GM18502 (cell line): Measurements from ENCODE around the gene SLC7A11.

Source experiments
- ATAC-seq: cut with Tn5 transposase; IDR thresholded peaks from one replicate; pipeline ENCODE4 v1.9.1; 2021; ENCODE audit warnings: mild to moderate bottlenecking; ENCODE audit not compliant: unreplicated experiment, poor library complexity

SLC7A11 gene

DNA sequence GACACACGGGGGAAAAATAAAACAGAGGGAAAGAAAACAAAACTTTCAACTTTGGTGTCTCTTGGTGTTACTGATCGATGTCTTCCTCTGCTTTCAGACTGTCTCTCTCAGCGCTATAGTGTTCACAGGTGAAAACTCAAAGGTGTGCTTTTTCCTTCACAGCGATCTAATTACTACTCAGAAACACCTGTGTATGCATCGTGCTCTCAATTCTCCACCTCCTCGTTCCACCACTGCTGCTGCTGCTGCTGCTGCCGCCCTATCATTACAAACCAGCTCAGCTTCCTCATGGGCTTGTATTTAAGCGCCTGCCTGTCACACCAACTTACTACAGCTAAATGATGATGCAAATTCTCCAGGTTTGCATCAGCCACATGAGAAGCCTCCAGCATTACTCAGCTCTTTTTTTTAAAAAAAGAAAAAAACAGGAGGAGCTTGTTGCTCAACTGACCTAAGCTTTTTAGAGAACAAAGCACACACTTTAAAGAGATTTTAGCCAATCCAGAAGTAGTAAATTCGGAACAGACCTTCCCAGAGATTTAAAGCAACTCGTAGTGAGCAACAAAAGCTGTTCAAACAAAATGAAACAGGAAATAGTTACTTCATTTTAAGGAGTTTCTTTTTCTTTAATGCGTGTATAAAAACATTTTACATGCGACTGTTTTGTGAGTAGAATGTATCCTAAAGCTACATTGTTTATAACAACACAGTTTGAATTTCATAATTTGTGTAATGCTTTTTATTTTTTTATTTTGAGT is at the start of gene SLC7A11:
Gene SLC7A11 (minus strand): TSS at position 274 of the 758 bp plus-strand sequence. CDS start 280 bp downstream, outside the sequence.
- ATAC-seq: peak; percentile 99

DNA sequence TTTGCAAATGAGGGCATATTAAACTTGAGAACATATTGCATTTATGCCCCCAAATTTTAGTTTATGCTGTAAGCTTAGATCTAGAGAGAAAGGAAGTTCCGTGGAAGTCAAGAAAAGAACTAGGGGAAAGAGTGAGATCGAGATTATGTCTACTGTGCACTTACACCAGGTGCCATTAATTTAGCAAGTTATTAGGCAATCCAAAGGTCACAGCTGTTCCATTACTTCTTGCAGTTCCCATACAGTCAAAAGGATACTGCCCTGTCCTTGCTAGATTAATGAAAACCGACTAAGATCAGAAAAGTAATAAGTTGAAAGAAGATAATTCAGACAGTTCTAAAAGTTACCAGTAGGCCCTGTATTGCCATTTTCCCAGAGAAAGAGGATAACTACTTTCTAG is 49.3 kb upstream of the SLC7A11 start:
- ATAC-seq: no peak

DNA sequence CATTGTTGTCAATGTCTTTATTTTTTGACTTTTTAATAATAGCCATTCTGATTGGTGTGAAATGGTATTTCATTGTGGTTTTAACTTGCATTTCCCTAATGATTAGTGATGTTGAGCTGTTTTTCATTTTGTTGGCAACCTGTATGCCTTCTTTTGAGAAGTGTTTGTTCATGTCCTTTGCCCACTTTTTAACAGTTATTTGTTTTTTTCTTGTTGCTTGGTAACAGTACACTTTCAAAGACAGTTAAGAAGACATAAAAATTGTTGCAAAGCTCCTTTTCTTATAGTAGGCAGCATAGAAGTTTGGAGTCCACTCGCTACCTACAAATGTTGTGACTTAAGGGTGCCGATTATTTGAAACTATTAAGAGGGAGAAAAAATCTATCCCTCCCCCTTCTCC is 48.7 kb upstream of the SLC7A11 start:
- ATAC-seq: no peak

DNA sequence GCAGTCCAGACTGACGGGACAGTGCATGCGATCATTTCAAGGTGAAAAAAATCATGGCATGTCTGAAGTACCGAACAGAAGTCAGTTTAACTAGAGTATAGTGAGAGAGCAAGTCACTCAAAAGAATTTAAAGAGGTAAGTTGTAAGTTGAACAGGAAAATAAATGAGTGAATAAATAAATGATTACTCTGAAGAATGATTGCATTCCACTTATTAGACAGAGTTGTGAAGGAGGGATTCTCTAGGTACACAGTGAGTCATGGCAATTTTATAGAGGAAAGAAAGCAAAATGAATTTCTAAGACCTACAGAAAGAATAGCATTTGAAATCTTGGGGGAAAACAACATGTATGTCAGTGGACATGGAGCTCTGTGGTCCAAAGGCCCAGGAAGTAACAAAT is 37.1 kb upstream of the SLC7A11 start:
- ATAC-seq: no peak

DNA sequence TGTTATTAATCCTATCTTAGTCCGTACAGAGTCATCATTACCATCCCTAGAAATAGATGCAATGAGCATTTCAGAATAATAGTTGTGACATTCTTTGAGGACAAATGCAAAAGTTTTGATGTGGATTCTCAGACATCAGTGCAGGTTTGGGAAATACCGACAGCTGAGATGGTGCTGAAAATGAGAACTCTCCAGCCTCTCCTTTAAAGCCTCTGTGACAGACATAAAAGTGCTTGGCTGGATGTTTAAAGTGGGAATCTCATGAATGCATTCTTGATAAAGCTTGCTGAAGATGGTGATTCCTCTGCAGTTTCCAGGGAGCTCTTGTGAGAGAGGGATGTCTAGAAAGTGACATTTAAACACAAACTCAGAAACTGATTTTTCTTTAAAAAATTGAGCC is 35.0 kb upstream of the SLC7A11 start:
- no peak for ATAC-seq

DNA sequence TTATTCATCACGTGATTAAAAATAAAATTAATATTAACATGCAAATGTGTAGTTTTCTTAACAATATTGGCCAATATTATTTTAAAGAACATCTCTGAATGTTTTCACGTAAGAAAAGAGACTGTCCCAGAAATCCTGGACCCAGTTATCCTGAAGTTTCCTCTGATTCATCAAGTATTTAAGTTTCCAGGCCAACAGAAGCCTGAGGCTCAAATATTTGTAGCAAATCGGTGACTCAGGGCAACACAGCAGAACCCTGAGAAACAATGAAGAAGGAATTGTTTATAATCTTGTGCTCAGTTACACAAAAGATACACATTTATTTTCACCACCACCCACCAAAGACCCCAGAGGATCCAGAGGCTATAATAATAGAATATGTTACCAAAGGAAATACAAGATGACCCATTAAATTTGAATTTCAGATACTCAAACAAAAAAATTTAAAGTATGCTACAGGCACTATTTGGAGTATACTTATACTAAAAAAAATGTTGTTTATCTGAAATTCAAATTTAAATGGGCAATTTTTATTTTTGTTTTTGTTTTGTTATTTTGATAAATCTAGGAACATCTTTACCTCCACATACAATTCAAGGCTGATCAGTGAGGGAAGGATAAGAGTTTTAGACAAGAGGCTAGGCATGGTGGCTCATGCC is 33.9 kb upstream of the SLC7A11 start:
- no peak for ATAC-seq

DNA sequence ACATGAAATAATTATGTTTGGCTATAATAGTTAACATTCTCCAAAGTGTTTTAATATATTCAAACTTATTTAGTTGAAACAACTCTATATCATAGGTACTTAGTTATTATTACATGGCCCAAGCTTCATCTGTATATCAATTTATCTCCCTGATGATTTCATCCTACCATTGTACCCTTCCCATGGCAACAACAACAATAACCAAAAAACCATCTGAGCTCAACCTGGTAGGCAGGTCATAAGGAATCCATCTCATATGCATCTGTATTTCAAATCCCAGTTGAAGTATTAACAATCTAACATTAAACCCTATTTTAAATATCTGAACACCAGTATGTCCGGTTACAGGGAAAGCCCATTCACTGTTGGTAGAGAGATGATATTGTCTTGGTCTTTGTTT is 33.1 kb upstream of the SLC7A11 start:
- ATAC-seq: no peak

DNA sequence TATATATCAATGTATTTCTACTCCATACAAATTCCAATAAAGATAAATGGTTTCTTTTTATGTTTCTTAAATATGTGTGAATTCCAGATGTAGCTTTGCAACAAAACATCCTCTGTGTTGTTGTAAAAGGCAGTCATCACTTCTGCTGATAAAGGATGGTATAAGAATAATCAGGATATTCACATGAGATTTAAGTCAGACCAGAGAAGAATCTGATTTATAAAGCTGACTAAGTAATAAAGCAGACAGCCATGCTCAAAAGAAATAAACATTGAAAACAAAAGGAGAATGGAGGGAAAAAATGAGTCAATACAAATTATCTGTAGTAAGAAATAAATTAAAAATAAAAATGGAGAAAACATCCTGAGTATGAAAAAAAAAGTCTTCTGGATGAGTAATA is 27.0 kb upstream of the SLC7A11 start:
- no peak for ATAC-seq

DNA sequence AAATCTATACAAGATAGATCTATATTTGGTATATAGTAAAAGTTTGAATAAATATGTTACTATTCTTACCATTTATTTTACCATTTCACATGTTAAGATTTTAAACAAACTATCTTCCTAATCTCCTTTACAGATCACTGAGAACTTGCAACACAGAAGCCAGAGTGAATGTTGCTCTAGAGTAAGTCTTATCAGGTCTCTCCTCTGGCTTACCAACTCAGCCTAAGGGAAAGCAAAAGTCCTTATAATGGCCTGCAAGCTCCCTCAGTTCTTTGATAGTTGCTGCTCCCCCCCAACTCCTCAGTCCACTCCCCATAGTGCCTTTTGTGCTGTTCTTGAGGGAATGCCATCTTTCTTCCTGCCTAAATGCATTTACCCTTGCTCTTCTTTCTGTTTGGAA is 25.7 kb upstream of the SLC7A11 start:
- no peak for ATAC-seq

DNA sequence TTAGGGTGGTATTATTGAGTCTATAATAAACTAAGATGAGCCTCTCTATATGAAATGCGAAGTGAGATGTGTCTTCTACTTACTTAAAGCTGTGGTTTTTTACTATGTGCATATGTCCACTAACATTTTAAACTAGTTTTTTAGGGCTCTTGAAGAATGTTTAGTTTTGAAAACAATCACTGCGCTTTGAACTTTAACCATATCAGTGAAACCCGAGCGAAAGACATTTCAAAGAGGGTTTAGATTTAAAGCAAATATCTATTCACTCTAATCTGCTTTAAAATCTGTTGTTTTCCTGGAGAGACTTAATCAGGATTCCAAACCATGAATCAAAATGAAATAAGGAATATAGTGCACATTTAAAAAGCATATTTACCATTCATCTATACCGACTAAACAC is 24.8 kb upstream of the SLC7A11 start:
- no peak for ATAC-seq

DNA sequence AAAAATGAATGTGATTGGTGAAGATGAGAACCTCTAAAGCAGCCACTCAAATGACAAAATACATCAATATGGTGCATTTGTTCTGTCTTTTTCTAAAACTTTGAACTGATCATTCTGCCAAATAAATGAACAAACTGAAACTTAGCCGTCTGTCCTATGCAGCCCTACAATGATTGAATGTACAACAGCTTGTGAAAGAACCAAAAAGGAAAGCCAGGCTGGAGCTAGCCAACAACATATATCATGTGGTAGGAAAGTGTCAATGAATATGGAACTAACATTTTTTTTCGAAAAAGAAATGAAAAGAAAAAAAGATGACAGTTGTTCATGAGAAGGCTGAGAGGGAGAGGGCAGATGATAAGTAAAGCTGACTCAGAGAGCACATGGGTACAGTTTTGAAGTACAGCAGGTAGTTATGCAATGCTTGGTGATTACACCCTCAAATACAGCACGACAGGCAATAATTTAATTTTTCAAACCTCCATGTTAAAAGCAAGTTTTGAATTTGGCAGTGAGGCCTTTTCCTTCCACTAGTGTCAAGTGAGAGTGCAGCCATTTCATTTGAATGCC is 21.2 kb upstream of the SLC7A11 start:
- no peak for ATAC-seq

DNA sequence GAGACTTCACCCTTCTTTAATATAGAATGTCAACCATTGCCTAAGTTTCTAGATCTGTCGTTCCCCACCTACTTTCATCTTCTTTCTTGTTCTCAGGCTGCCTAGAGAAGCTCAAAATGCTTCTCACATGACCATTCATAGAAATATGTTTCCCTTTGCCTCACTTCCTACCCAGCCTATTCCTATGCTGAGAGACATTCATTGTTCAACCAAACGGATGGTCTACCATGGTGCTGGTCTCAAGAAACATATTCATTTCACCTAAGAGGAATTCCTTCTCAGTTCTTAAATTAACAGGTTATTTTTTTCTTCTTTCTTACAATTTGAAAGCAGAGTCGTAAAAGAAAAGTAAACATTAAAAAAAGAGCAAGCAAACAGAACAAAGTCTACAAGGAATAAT is 20.3 kb upstream of the SLC7A11 start:
- ATAC-seq: no peak

DNA sequence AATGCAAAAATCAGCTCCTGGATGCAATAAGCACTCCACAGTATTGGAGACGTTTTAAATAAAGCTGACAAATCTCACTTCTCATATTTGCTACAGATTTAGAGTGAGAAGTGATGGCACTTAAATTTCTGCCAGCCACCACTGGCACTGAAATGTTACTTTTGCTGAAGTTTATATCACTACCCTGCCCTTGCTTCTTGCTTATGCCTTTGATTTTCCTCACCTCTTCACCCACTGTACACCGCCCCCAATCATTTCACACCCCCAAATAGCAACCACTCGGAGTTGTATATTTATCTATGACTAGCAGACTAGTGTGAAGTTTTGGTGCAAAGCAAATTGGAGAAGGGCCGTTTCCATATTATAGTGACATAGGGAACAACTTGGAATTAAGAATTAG is 19.9 kb upstream of the SLC7A11 start:
- ATAC-seq: no peak

DNA sequence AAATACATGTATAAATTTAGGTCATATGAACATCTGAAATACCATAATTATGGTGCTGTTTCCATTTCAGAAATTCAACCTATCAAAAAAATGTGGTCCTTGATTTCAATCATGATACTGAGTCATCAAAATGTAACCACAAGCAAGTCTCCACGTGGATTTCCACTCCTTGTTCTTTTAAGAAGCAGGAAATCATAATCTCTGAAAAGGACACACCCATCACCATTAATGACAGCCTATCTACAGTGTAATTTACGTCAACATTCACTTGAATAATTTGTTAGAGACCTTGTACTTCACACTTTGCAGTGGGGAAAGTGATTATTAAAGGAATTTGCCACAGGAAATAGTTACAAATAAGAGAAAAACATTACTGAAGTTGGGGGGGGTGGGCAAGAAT is 17.7 kb upstream of the SLC7A11 start:
- ATAC-seq: no peak

DNA sequence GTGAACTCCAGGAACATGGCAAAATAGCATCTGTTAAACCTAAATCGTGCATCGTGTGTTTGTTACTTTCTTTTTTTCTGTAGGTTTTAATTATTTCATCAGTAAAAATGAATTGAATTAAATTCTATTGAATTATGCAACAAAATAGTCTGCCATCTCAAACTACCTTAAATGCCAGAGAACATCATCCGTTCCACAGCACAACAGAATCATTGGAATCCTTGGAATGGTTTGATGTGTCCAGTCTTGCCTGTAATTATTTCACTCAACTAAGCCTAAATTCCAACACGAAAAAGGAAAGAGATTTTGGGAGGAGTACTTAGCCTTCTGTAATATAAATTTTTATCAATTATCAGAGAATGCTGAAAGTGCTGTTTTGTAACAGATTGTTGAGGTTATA is 17.1 kb upstream of the SLC7A11 start:
- no peak for ATAC-seq

DNA sequence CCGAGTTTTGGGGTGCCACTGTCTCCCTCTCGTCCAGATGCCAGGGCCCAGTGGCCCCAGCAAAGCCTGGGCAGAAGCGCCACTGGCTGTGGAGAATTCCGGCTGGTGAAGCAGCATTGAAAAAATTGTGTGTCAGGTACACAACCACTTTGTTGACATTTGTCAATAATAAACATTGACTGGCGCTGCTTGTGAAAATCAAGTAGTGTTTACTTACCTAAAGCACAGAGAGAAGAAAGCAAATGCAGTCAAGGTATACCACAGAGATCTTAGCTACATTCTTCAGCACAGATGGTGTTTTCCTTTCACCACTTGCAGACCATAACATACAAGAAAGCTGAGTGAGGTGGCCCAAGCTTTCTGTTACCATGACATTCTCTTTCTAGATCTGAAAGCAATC is 14.5 kb upstream of the SLC7A11 start:
- no peak for ATAC-seq

DNA sequence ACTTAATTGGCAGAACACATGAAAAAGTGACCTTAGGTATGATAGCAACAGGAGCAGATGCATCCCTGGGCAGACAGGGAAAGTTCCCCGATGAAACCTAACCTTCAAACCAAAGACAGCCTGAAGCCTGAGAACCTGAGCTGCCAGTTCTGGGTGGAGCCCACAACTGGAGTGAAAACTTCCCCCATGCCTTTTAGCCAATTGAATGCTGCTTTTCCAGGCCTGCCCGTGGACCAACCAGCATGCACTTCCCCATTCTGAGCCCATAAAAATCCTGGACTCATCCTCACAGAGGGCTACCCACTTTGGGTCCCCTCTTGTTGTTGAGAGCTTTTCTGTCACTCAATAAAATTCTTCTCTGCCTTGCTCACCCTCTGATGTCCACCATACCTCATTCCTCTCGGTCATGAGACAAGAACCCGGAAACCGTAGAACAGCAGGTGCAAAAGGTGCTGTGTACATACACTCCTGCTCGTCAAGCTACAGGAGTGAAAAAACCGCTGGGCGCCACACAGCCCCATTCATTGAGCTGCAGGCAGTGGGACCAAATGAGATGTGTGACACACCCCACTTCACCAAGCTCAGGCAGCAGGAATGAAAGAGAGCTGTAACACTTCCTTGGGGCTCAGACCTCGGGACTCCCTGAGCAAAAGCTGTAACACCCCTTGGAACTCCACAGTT is 13.9 kb upstream of the SLC7A11 start:
- ATAC-seq: no peak

DNA sequence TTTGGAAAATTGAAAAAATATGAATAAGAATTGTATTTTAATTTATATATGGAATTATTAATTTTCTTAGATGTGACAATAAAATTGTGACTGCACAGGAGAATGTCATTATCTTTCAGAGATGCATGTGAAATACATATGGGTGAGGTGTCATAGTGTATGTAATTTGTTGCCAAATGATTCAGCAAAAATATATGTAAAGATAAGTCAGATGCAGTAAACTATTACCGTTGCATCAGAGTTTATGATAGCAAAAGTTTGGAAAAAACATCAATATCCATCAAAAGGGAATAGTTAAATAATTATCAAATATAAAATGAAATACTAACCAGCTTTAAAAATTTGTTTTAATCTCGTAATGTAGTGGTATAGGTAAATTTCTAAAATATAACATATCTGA is 10.4 kb upstream of the SLC7A11 start:
- no peak for ATAC-seq

DNA sequence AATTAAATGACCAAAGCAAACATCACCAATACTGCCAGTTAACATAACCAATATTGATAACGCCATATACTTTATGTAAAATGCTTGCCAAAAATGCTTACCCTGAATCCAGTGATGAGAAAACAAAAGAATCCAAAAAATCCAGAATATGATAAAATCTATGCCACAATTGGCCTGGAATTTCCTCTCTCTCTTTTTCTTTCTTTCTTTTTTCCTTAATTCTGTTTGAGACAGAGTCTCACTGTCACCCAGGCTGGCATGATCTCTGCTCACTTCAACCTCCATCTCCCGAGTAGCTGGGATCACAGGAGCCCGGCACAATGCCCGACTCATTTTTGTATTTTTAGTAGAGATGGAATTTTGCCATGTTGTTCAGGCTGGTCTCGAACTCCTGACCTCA is 9.8 kb upstream of the SLC7A11 start:
- ATAC-seq: no peak

DNA sequence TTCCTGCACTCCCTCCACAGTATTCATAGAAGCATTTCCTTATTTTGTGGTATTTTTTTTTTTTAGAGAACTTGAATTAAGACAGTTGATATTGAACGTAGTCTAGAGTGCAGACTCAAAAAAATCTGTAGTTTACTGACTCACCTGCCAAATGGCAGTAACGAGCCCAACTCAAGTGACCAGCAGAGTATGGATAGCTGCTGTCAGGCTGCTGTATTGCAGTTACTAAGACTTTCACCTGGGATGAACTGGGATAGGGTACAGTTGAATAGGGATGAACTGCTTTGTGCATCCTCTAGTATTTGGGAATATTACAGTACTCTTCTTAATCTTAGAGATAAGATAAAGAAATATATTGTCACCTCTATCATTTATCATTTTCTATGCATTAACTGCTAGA is 7.0 kb upstream of the SLC7A11 start:
- no peak for ATAC-seq

DNA sequence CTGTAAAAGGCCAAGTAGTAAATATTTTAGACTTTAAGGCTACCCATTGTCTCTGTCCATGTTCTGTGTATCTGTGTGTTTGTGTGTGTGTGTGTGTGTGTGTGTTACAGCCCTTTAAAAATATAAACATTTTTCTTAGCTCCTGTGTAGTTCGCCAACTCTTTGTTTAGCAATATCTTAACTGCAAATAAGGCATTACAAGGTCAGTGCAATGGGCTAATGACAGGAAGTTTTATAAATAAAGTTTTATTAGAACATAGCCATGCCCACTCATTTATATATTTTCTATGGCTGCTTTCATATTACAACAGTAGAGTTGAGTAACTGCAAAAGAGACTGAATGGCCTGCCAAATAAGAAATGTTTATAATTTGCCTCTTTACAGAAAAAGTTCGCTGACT is 5.9 kb upstream of the SLC7A11 start:
- ATAC-seq: no peak
